Keratinocyte (primary cell): ENCODE data around the gene MYO10.

Source experiments
- EZH2 ChIP-seq: IDR thresholded peaks from one replicate; pipeline ENCODE4 v1.6.1; 2012; ENCODE audit warnings: inconsistent platforms, mild to moderate bottlenecking, low read length, moderate library complexity
- TF ChIP-seq, protein P1 (sequence below), 3 experiments: IDR thresholded peaks in 1 of 3; conservative IDR thresholded peaks in 1 of 3; optimal IDR thresholded peaks in 1 of 3; 2 replicates in 2 of 3; 3 replicates in 1 of 3; pipeline versions ENCODE3 to v1.5.1; 2011; ENCODE audit warnings: low read length in 3 of 3, mild to moderate bottlenecking in 3 of 3, moderate library complexity in 2 of 3, control low read depth in 1 of 3, inconsistent platforms in 1 of 3; ENCODE audit not compliant: insufficient read depth in 2 of 3; ENCODE audit errors: extremely low read depth in 1 of 3

DNA sequence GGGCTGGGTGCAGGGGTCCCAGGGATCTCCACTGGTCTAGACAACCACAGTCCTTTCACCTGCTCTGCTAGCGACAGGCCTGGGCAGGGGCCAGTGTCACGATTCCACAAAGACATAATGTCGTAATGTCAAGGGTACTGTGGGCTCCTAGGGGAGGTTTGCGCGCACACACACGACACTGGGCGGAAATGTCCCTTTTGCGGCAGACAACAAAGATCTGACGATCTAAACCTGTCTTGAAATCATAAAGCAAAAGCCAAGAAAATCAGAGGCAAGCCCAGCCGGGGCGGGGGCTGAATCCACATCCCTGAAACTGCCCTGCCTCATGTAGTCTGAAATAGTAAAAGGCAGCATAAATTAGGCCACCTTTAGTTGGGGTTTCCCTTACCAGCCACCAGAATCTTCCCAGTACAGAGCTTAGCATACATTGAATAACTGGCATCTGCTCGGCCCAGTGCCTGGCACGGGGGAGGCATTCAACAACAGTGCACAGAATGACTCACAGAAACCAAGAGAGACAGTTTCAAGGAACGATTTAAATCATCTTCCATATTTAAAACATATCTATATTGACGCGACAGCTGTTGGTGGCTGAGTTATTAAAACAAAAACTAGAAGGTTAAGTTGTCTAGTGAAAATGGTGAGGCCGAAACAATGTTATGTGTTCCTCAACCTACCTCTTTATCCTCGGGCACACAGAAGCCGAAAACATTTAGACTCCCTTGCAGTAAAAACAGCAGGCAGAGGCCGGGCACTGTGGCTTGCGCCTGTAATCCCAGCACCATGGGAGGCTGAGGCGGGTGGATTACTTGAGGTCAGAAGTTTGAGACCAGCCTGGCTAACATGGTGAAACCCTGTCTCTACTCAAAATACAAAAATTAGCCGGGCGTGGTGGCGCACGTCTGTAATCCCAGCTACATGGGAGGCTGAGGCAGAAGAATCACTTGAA, 151.0 kb downstream of the MYO10 start:
- TF ChIP-seq, protein P1, sequence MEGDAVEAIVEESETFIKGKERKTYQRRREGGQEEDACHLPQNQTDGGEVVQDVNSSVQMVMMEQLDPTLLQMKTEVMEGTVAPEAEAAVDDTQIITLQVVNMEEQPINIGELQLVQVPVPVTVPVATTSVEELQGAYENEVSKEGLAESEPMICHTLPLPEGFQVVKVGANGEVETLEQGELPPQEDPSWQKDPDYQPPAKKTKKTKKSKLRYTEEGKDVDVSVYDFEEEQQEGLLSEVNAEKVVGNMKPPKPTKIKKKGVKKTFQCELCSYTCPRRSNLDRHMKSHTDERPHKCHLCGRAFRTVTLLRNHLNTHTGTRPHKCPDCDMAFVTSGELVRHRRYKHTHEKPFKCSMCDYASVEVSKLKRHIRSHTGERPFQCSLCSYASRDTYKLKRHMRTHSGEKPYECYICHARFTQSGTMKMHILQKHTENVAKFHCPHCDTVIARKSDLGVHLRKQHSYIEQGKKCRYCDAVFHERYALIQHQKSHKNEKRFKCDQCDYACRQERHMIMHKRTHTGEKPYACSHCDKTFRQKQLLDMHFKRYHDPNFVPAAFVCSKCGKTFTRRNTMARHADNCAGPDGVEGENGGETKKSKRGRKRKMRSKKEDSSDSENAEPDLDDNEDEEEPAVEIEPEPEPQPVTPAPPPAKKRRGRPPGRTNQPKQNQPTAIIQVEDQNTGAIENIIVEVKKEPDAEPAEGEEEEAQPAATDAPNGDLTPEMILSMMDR (optimal IDR thresholded peaks at IDR 0.05 in 1 of 3, IDR thresholded peaks at IDR 0.05 in 1 of 3, conservative IDR thresholded peaks at IDR 0.05 in 1 of 3; ENCODE audit: extremely low read depth in 1 of 3, insufficient read depth in 2 of 3, low read length in 3 of 3), result no peak
- TF ChIP-seq EZH2, result no peak
